HG03575 (cell line): ENCODE measurements around the gene SLU7.

ENCODE experiments used
- ATAC-seq: cut with Tn5 transposase; IDR thresholded peaks from one replicate; pipeline ENCODE4 v1.9.1; 2021; ENCODE audit not compliant: unreplicated experiment, insufficient number of reproducible peaks, low FRiP score; ENCODE audit errors: extremely low read depth

SLU7 gene

GRCh38 chr5:160418561-160419457 is at the start of gene SLU7:
Gene SLU7 (minus strand): TSS chr5:160419081. CDS start chr5:160415294, 3,787 bp downstream.
- peak; percentile 55 for ATAC-seq

- no peak for ATAC-seq
Measured at GRCh38 chr5:160468363-160468975, 49.6 kb upstream of the SLU7 start.

- ATAC-seq, result peak; percentile 78
Measured at GRCh38 chr5:160467555-160468362, 48.9 kb upstream of the SLU7 start.

- ATAC-seq, result no peak
Measured at GRCh38 chr5:160466889-160467554, 48.1 kb upstream of the SLU7 start.

- ATAC-seq, result no peak
Measured at GRCh38 chr5:160466116-160466515, 47.2 kb upstream of the SLU7 start.

- no peak for ATAC-seq
Measured at GRCh38 chr5:160464466-160464797, 45.6 kb upstream of the SLU7 start.

GRCh38 chr5:160463740-160464465 is 45.0 kb upstream of the SLU7 start:
- no peak for ATAC-seq

- no peak for ATAC-seq
Measured at GRCh38 chr5:160463227-160463626, 44.3 kb upstream of the SLU7 start.

- ATAC-seq, result no peak
Measured at GRCh38 chr5:160462167-160462566, 43.3 kb upstream of the SLU7 start.

GRCh38 chr5:160461378-160461777 is 42.5 kb upstream of the SLU7 start:
- ATAC-seq, result no peak

GRCh38 chr5:160460377-160461049 is 41.6 kb upstream of the SLU7 start:
- ATAC-seq, result no peak

GRCh38 chr5:160458806-160459800 is 40.2 kb upstream of the SLU7 start:
- ATAC-seq, result peak; percentile 88

- ATAC-seq, result no peak
Measured at GRCh38 chr5:160457252-160457651, 38.4 kb upstream of the SLU7 start.

GRCh38 chr5:160456480-160457177 is 37.7 kb upstream of the SLU7 start:
- ATAC-seq, result no peak

GRCh38 chr5:160455600-160455999 is 36.7 kb upstream of the SLU7 start:
- ATAC-seq, result no peak

- no peak for ATAC-seq
Measured at GRCh38 chr5:160453751-160454150, 34.9 kb upstream of the SLU7 start.
